HepG2 (cell line): ENCODE measurements around the gene MRPS34. TPM values are rescaled to one million over a fixed set of nuclear protein-coding genes. Genes with fewer than 3 reads are reported as not detected.
A peak's percentile ranks its signal among the peaks of the same experiment; 100 is the strongest.

Experiments
- ATAC-seq: fragments of 200-7000 bp; cut with Tn5 transposase; 3 replicates; pipeline ENCODE4 v1.9.1; 2020; ENCODE audit warnings: mild to moderate bottlenecking, moderate library complexity
- BruUV-seq: library from RNA; stranded (reverse); fragments of 400-500 nt; replicated peaks from 2 replicates; lab custom pipeline; 2021; lab: Mats Ljungman, UMichigan
- CTCF ChIA-PET: fragments of 300-600 bp; formaldehyde crosslinking; extraction: SDS; loops from one replicate; lab custom pipeline; 2021; ENCODE audit warnings: low total read pairs, inconsistent platforms, low intra/inter-chr PET ratio; lab: Yijun Ruan, JAX
- POLR2A ChIA-PET: fragments of 350-600 bp; sonication (Branson Sonifier 250); formaldehyde crosslinking; loops from one replicate; lab custom pipeline; 2020; ENCODE audit warnings: antibody characterized with exemption, inconsistent platforms; lab: Yijun Ruan, JAX
- DNase-seq: peaks from one replicate; pipeline ENCODE4 v3.0.0-alpha.2; 2015; ENCODE audit warnings: low spot score
- FAIRE-seq: peaks from 3 replicates; lab custom pipeline; 2011; peaks lifted over from hg19 to GRCh38; lab: Jason Lieb, UNC
- H2AFZ ChIP-seq: one replicate; pipeline ENCODE4 v1.6.1; 2011; ENCODE audit warnings: low read length, inconsistent platforms
- H3K27ac ChIP-seq: fragments of 300-600 bp; 3 replicates; pipeline ENCODE4 v1.8.0; 2011; ENCODE audit warnings: mixed run types, mild to moderate bottlenecking, mixed read lengths, low read length, inconsistent platforms; ENCODE audit not compliant: insufficient read depth; ENCODE audit errors: extremely low read length
- H3K27me3 ChIP-seq, 2 experiments: fragments of 200-600 bp in 1 of 2; 2 replicates in 1 of 2; 3 replicates in 1 of 2; pipeline versions ENCODE4 v1.6.0 to v1.8.0; 2011; ENCODE audit warnings: low read length in 2 of 2, mild to moderate bottlenecking in 2 of 2, moderate library complexity in 2 of 2, inconsistent platforms in 1 of 2; ENCODE audit not compliant: insufficient read depth in 2 of 2, control insufficient read depth in 1 of 2
- H3K36me3 ChIP-seq, 2 experiments: fragments of 200-600 bp in 1 of 2; replicated peaks in 1 of 2; 2 replicates in 1 of 2; 3 replicates in 1 of 2; pipeline versions ENCODE4 v1.5.1 to v1.8.0; 2011; ENCODE audit warnings: low read length in 2 of 2, inconsistent platforms in 1 of 2; ENCODE audit not compliant: insufficient read depth in 2 of 2, control insufficient read depth in 1 of 2
- H3K4me1 ChIP-seq: 2 replicates; pipeline ENCODE4 v1.5.1; 2012; ENCODE audit warnings: low read length, inconsistent platforms; ENCODE audit not compliant: insufficient read depth
- H3K4me2 ChIP-seq: 2 replicates; pipeline ENCODE4 v1.6.0; 2011; ENCODE audit warnings: low read depth, low read length, inconsistent platforms
- H3K4me3 ChIP-seq, 3 experiments: fragments of 200-600 bp in 1 of 3; sonication (generic), shearing (Covaris generic) in 1 of 3; replicated peaks in 1 of 3; 2 replicates each; pipeline ENCODE4 v1.5.1; 2011 to 2016; ENCODE audit warnings: low read length in 3 of 3, inconsistent platforms in 2 of 3, low read depth in 2 of 3, mild to moderate bottlenecking in 2 of 3, control low read depth in 1 of 3, mixed read lengths in 1 of 3; ENCODE audit not compliant: insufficient read depth in 1 of 3
- H3K79me2 ChIP-seq: one replicate; pipeline ENCODE4 v1.6.1; 2011; ENCODE audit warnings: low read length, inconsistent platforms; ENCODE audit not compliant: insufficient read depth
- H3K9ac ChIP-seq: 2 replicates; pipeline ENCODE4 v1.6.0; 2011; ENCODE audit warnings: mild to moderate bottlenecking, low read depth, low read length, inconsistent platforms; ENCODE audit not compliant: insufficient read depth
- H3K9me3 ChIP-seq: 2 replicates; pipeline ENCODE4 v1.5.1; 2012; ENCODE audit warnings: mild to moderate bottlenecking, low read length
- H4K20me1 ChIP-seq: 2 replicates; pipeline ENCODE4 v1.6.0; 2011; ENCODE audit warnings: inconsistent platforms, mild to moderate bottlenecking, low read length, moderate library complexity; ENCODE audit not compliant: insufficient read depth
- GABPB1 ChIP-seq: IDR thresholded peaks from 2 replicates; pipeline ENCODE4 v1.6.1; 2016; ENCODE audit warnings: mild to moderate bottlenecking, missing genetic modification reagents, moderate library complexity, missing compliant biosample characterization
- HMG20B ChIP-seq: conservative IDR thresholded peaks from 2 replicates; pipeline ENCODE4 v1.6.1; 2016; ENCODE audit warnings: missing genetic modification reagents, missing compliant biosample characterization
- RBFOX2 ChIP-seq: fragments of 200-400 bp; formaldehyde crosslinking; IDR thresholded peaks from 2 replicates; pipeline ENCODE4 v1.6.1; 2017; ENCODE audit warnings: low read depth, mild to moderate bottlenecking, low read length
- SPEN ChIP-seq: sonication (generic); formaldehyde crosslinking; IDR thresholded peaks from 2 replicates; pipeline ENCODE4 v1.5.1; 2020; ENCODE audit warnings: low read depth, mild to moderate bottlenecking, missing genetic modification reagents
- SRF ChIP-seq: IDR thresholded peaks from 2 replicates; pipeline ENCODE4 v1.6.1; 2011; ENCODE audit warnings: mild to moderate bottlenecking, low read depth, low read length, moderate library complexity
- TBX2 ChIP-seq: sonication (generic); formaldehyde crosslinking; IDR thresholded peaks from 2 replicates; pipeline ENCODE4 v1.5.0; 2020; ENCODE audit warnings: missing genetic modification reagents, mild to moderate bottlenecking, borderline replicate concordance
- ZNF468 ChIP-seq: sonication (generic); formaldehyde crosslinking; IDR thresholded peaks from 2 replicates; pipeline ENCODE4 v1.8.0; 2022; ENCODE audit warnings: mild to moderate bottlenecking, moderate library complexity, missing genetic modification reagents
- WGBS: methylation state at CpG from one replicate; pipeline ENCODE4 v1.1.6; 2017; ENCODE audit warnings: low lambda C conversion rate; 5-methylcytosine and 5-hydroxymethylcytosine counted together
- in situ Hi-C: cut with HindIII; loops from 2 replicates; pipeline ENCODE4 v1.10.0; 2017; ENCODE audit warnings: low pct_unique_long_range_greater_than_20kb; ENCODE audit not compliant: extremely low pct_ligation_motif_present
- intact Hi-C: fragments of 100-400 bp; cut with micrococcal nuclease; formaldehyde crosslinking; loops from one replicate; pipeline ENCODE4 v1.10.0; 2022; ENCODE audit not compliant: unreplicated experiment
- polyA plus RNA-seq, 8 experiments: library from polyadenylated mRNA; depleted of rRNA in 3 of 8; stranded (reverse) in 7 of 8; unstranded in 1 of 8; fragments of >200 nt; fragmentation: Illumina TruSeq in 4 of 8; extraction: Trizol in 4 of 8; gene quantifications; 2 replicates each; pipeline versions ENCODE4 v1.2.1 to v1.2.3, GENCODE V29; 2011 to 2016; ENCODE audit warnings: low read depth in 4 of 8, missing spikeins in 1 of 8, mixed read lengths in 1 of 8; ENCODE audit not compliant: insufficient read depth in 1 of 8
- total RNA-seq, 5 experiments: library from RNA; depleted of rRNA; stranded (reverse); fragments of >200 nt; fragmentation: Illumina TruSeq; extraction: Trizol; gene quantifications; 2 replicates each; pipeline ENCODE4 v1.2.3, GENCODE V29; 2016; ENCODE audit warnings: low read depth in 1 of 5
- TF ChIP-seq, protein P1 (sequence below): sonication (generic); formaldehyde crosslinking; conservative IDR thresholded peaks from 2 replicates; pipeline ENCODE4 v1.4.0; 2020; ENCODE audit warnings: missing genetic modification reagents
- TF ChIP-seq, protein P2 (sequence below): sonication (generic); formaldehyde crosslinking; IDR thresholded peaks from 2 replicates; pipeline ENCODE4 v1.5.0; 2020; ENCODE audit warnings: mild to moderate bottlenecking, missing genetic modification reagents, borderline replicate concordance
- TF ChIP-seq, protein P3 (sequence below): sonication (generic); formaldehyde crosslinking; conservative IDR thresholded peaks from 2 replicates; pipeline ENCODE4 v1.8.0; 2022; ENCODE audit warnings: missing genetic modification reagents

MRPS34 gene
- total and polyA plus RNA-seq, 2 of the 13 experiments (the other 11 are each of a cell fraction or from before 2014, with no cell fraction given) = 63.5 to 131 TPM

GRCh38 chr16:1786242-1787055, 13.5 kb upstream of the MRPS34 start:
- POLR2A ChIA-PET = no interaction called here
- ATAC-seq = no peak

More at GRCh38 chr16:1786242-1787055, 13.5 kb upstream of the MRPS34 start:
- BruUV-seq = no TSS peak
- Histone ChIP-seq H4K20me1 (peaks cover 4% of the 10 kb centered on the region; the same call in 1 of the 2 replicates), H3K27me3 (peaks cover 0 to 2% of the 10 kb centered on the region in 2 experiments; a peak in 1 of 5 replicates), H3K4me3 (no peak overlapping the region), H3K9ac (no peak overlapping the region), H3K27ac (no peak overlapping the region), H2AFZ (no peak overlapping the region), H3K4me2 (no peak overlapping the region), H3K4me1 (peaks cover 10% of the 10 kb centered on the region), H3K9me3 (no peaks in the 10 kb centered on the region), H3K36me3 (peaks cover 4 to 7% of the 10 kb centered on the region in 2 experiments; a peak in 3 of 5 replicates)
- DNase-seq = no peak
- CTCF ChIA-PET = no interaction called here
- WGBS = 98% methylated on average over 11 of the region's 51 CpGs
- FAIRE-seq = no peak
- intact Hi-C loops = no loop called here
- TF ChIP-seq ZNF468 (no peak), HMG20B (CRISPR knock-in tag) (no peak), RBFOX2 (0 out of 2 replicates have a peak, but pooled peaks have one; percentile 31), GABPB1 (CRISPR knock-in tag) (peak; percentile 5; the same call in 1 of the 2 replicates), SPEN (CRISPR knock-in tag) (no peak), SRF (no peak), TBX2 (no peak)
- TF ChIP-seq, protein P1, sequence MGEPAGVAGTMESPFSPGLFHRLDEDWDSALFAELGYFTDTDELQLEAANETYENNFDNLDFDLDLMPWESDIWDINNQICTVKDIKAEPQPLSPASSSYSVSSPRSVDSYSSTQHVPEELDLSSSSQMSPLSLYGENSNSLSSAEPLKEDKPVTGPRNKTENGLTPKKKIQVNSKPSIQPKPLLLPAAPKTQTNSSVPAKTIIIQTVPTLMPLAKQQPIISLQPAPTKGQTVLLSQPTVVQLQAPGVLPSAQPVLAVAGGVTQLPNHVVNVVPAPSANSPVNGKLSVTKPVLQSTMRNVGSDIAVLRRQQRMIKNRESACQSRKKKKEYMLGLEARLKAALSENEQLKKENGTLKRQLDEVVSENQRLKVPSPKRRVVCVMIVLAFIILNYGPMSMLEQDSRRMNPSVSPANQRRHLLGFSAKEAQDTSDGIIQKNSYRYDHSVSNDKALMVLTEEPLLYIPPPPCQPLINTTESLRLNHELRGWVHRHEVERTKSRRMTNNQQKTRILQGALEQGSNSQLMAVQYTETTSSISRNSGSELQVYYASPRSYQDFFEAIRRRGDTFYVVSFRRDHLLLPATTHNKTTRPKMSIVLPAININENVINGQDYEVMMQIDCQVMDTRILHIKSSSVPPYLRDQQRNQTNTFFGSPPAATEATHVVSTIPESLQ (CRISPR knock-in tag) = no peak
- TF ChIP-seq, protein P2, sequence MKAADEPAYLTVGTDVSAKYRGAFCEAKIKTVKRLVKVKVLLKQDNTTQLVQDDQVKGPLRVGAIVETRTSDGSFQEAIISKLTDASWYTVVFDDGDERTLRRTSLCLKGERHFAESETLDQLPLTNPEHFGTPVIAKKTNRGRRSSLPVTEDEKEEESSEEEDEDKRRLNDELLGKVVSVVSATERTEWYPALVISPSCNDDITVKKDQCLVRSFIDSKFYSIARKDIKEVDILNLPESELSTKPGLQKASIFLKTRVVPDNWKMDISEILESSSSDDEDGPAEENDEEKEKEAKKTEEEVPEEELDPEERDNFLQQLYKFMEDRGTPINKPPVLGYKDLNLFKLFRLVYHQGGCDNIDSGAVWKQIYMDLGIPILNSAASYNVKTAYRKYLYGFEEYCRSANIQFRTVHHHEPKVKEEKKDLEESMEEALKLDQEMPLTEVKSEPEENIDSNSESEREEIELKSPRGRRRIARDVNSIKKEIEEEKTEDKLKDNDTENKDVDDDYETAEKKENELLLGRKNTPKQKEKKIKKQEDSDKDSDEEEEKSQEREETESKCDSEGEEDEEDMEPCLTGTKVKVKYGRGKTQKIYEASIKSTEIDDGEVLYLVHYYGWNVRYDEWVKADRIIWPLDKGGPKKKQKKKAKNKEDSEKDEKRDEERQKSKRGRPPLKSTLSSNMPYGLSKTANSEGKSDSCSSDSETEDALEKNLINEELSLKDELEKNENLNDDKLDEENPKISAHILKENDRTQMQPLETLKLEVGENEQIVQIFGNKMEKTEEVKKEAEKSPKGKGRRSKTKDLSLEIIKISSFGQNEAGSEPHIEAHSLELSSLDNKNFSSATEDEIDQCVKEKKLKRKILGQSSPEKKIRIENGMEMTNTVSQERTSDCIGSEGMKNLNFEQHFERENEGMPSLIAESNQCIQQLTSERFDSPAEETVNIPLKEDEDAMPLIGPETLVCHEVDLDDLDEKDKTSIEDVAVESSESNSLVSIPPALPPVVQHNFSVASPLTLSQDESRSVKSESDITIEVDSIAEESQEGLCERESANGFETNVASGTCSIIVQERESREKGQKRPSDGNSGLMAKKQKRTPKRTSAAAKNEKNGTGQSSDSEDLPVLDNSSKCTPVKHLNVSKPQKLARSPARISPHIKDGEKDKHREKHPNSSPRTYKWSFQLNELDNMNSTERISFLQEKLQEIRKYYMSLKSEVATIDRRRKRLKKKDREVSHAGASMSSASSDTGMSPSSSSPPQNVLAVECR = no peak
- TF ChIP-seq, protein P3, sequence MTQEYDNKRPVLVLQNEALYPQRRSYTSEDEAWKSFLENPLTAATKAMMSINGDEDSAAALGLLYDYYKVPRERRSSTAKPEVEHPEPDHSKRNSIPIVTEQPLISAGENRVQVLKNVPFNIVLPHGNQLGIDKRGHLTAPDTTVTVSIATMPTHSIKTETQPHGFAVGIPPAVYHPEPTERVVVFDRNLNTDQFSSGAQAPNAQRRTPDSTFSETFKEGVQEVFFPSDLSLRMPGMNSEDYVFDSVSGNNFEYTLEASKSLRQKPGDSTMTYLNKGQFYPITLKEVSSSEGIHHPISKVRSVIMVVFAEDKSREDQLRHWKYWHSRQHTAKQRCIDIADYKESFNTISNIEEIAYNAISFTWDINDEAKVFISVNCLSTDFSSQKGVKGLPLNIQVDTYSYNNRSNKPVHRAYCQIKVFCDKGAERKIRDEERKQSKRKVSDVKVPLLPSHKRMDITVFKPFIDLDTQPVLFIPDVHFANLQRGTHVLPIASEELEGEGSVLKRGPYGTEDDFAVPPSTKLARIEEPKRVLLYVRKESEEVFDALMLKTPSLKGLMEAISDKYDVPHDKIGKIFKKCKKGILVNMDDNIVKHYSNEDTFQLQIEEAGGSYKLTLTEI (CRISPR knock-in tag) = no peak
- TF ChIP-seq, all 625 proteins: peak for 2
- in situ Hi-C loops = no loop called here
- H3K79me2 ChIP-seq = peaks cover 26% of the 10 kb centered on the region
